Stimulated activated CD4-positive, alpha-beta T cell treated with anti-CD3 and anti-CD28 coated beads, Interleukin-15, amount 100 ng/mL, for 1 hour (primary cell): Measurements from ENCODE around the gene PNMA6F.

Source experiments
- DNase-seq, 2 donors: peaks; one replicate each; pipeline ENCODE4 v3.0.0-alpha.2; 2020; ENCODE audit warnings: low read depth in 1 of 2, low spot score in 1 of 2

PNMA6F gene

DNA sequence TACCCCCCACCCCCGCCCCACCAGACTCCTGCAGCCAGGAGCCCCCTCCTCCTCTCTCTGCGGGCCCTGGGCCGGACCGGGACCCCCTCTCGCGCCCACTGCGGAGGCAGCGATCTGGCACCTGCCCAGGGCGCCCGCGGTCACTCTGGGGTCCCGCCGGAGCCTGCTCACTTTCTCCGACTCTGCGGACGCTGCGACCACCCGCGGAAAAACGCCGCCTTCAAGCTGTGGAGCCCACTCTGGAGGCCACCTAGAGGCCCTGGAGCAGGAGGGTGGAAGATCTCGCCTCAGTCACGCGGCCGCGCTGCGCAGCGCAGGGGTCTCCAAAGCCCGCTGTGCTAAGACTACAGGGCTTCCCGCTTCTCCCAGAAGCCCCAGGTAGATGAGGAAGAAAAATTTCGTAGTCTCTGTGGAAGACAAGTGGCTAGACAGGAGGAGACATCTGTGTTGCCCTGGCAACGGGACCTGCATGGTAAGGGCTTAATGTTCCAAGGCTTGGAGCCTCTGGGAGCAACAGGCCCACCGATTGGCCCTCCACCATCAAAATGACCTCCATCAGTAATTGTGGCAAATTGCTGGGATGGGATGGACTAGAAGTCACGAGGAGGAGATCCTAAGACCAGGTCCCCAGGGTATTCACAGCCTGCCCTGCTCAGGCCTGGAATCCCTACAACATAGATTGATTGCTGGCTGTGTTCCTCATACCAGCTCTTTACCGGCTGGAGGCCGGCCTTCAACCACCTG lies at the start of gene PNMA6F:
PNMA6F (minus strand) TSS at position 387 of the 744 bp plus-strand sequence. CDS start 1,093 bp downstream, outside the sequence.
- DNase-seq = no peak

DNA sequence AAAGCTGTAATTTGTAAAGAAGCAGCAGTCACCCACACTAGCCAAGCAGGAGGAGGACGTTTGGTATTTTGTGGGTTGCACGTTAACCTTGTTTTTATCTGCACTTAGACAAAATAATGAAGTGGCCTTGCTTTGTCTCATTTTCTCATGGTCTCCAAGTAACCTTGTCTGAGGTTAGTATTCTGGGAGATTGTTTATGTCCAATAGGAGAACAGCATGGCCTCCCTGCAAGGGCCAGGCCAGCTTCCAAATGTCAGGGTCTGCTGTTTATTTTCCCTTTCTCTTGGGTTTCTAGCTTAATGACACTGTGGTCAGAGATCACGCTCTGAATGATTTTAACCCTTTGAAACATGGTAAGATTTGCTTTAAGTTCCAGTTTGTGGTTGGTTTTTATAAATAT lies 49.7 kb upstream of the PNMA6F start:
- DNase-seq = no peak

DNA sequence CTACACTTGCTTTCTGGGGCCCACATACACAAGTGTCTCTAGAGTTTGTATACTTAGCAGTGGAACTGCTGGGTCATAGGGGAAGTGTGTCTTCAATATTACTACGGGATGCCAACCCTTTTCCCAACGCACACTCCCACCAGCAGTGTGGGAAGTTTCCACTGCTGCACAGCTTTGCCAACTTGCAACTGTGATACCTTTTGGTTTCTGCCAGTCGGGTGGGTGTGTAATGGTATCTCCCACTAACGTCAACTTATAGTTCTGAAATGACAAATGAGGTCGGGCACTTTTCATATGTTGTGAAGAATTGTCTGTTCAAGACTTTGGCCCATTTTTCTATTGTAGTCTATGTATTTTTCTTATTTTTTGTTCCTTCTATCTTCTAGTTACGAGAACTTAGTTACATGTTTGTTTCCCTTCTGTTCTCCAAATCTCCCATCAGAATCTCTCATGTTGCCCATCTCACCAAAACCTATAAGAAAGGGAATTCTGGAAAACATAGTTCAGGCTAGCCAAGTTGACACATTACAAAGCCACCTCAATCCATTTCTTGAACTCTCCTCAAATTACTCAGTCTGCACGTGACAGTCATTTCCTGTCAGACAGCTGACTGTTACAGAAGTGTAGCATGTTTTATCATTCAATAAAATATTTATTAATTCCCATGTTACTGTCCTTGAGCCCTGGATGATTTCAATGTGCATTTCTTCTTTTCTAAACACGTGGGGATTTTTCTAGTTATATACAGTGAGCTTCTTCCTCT lies 48.9 kb upstream of the PNMA6F start:
- no peak for DNase-seq

DNA sequence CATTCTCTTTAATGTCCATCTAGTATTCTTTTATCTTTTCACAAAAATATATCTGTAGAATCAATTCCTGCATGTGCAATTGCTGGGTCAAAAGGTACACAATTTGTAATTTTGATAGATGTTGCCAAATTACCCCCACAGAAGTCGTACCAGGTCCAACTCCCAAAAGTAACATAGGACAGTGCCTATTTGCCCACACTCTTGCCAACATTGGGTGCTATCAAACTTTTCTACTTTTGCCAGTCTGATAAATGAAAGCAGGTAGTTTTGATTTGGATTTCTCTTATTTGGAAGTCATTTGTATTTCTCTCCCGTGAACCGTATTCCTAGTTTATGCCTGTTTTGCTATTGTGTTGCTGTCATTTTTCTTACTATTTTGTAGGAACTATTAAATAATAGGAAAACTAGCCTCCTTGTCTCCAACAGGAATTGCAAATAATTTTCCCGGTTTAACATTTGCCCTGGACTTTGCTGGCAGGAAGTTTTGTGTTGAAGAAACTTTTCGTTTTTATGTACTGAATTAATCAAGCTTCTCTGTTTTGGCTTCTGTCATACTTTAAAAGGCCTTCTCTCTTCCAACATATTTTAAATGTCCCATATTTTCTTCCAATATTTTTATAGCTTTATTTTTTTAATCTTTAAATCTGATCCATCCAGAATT lies 45.4 kb upstream of the PNMA6F start:
- no peak for DNase-seq

DNA sequence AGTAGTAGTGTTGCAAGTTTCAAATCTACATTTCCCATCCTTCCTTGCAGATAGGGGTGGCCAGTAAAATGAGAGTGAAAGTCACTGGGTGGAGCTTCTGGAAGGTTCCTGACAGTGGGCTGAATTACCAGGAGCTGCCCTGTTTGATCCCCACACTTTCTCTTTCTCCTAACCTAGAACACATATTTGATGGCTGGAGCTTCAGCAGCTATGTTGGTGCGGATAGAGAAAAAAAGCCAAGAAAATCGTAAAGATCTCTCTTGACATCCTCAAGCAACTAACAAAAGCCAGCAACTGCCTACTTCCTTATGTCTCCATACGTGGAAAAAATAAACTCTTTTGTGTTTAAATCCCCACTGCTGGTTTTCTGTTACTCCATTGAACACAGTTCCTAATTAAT lies 44.6 kb upstream of the PNMA6F start:
- no peak for DNase-seq

- no peak for DNase-seq
Observed at GRCh38 chrX:153365670-153366069, 44.1 kb upstream of the PNMA6F start.

DNA sequence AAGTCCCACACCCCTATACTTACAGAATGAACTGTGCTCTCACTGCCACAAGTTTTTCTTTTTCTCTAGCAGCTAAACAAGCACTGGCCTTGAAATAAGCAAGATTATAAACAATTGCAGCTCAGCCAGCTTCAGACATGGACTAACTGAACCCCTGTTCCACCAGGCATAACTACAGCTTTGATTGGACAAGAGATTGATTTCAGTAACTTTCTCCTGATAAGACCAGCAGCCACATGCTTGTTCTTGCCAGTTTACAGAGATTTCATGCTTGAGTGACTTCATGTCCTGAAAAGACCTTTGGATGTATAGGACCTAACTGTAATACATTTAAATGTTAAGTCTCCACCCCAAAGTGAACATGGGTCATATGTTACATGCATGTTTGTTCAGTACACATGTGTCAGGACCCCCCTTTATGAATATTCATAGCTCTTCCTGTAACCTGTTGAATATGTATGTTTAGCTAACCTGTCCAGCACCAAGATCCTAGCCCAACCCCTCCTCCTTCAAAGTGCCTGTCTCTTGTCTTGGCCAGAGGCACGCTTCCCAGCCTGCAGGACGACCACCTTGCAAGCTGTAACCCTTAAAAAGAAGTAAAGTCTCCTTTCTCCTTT lies 40.3 kb upstream of the PNMA6F start:
- no peak for DNase-seq

DNA sequence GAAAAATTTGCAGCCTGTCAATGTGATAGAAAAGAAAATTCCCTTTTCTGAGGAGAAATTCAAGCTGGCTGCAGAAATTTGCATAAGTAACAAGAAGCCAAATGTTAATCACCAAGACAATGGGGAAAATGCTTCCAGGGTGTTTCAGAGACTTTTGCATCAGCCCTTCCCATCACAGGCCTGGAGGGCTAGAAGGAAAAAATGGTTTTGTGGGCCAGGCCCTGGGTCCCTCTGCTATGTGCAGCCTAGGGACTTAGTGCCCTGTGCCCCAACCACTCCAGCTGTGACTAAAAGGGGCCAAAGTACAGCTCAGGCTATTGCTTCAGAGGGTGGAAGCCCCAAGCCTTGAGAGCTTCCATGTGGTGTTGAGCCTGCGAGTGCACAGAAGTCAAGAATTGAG lies 36.3 kb upstream of the PNMA6F start:
- DNase-seq = no peak

- DNase-seq = no peak
Observed at GRCh38 chrX:153353416-153353815, 31.8 kb upstream of the PNMA6F start.

- no peak for DNase-seq
Observed at GRCh38 chrX:153352858-153353257, 31.3 kb upstream of the PNMA6F start.

DNA sequence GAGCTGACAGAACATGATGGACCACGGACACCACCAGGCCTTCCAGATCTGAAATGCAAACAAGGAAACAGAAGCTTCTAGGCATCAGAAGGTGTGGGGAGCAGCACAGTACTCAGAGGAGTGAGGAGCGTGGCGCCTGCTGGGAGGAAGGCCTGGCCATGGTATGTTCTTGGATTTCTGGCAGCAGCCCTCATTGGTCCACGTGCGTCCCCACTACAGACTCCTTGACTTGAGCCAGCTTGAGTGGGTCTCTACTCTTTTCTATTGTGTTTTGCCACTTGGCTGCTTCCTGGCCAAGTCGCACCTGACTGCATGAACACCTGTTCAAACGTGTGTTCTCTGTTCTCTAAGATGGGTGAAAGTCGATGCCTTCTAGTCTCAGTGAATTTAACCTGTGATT lies 30.4 kb upstream of the PNMA6F start:
- DNase-seq = no peak

DNA sequence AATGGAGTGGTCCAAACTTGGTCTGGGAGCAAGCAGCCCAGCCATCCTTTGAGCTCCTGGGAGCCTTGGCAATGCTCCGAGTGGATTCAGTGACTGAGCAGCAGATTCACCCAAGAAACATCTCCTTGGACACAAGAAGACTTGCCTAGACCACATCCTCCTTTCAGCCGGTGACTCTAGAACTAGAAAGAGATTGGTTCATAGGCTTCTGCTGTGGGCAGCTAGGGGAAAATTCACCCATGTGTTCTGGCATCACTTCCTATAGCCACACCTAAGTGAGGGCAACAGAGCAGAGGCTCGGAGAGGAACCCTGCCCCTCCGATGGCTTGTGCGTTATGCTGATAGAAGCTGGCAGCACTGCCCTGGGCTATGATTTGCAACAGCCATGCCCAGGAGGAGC lies 28.4 kb upstream of the PNMA6F start:
- DNase-seq = no peak

- no peak for DNase-seq
Observed at GRCh38 chrX:153348421-153348820, 26.9 kb upstream of the PNMA6F start.

- DNase-seq = no peak
Observed at GRCh38 chrX:153347530-153347929, 26.0 kb upstream of the PNMA6F start.

DNA sequence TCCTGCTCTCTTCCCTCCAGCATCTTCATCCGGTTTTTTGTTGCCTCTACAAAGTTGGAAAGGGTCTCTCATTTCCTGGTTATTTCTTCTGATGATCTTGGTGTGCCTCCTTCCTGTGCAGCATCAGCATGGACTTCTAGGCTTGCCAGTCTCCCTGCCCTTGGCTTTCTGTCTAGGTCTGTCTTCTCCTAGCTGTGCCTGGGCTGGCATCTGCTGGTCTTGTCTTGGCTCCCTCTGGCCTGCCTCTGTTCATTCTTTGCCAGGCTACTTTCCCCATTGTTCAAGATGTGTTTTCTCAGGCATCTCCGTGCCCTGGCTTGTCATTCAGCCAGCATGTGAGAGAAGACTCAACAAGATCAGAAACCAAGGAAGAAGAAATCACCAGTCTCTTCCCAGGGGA lies 22.1 kb upstream of the PNMA6F start:
- no peak for DNase-seq

GRCh38 chrX:153342762-153343558 lies 21.4 kb upstream of the PNMA6F start:
- no peak for DNase-seq

DNA sequence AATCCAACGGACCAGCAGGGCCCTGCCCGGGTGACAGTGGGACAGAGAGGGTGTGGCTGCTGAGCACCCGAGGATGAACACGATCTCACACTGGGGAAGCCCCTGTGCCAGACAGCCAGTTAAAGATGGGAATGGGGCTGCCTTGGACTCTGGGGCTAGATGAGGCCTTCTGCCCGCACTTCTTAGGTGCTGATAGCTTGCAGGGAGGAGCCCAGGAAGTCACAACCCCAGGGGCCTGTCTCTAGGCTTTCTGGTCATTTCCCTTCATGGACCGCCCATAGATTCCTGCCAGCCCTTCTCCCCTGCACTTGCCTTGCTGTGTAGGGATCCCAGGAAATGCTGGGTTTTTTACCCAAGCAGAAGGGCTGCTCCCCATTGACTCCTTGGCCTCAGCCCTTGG lies 18.5 kb upstream of the PNMA6F start:
- DNase-seq = no peak

- no peak for DNase-seq
Observed at GRCh38 chrX:153339662-153340061, 18.1 kb upstream of the PNMA6F start.

GRCh38 chrX:153338836-153339235 lies 17.3 kb upstream of the PNMA6F start:
- DNase-seq = no peak

DNA sequence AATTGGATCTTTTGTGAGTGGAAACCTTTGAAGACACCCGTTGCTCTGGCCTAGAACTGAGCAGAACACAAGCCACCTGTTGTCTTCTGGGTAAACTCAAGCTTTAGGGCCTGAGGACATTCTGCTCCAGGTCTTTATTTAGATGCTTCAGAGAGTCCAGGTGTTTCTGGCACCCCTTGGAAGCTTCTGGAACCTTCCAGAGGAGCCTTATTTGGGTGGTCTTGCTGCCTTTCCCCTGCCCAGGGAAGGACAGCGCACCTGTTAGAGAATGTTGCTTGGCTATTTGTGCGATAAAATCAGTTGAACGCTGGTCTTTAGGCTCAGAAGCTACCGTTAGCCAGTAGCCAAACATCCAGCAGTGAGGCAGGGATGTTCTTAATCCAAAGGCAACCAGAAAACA lies 15.4 kb upstream of the PNMA6F start:
- no peak for DNase-seq
